ENCODE data around the gene LRG1.
A peak's percentile ranks its signal among the peaks of the same experiment; 100 is the strongest.

The LRG1 gene

DNA sequence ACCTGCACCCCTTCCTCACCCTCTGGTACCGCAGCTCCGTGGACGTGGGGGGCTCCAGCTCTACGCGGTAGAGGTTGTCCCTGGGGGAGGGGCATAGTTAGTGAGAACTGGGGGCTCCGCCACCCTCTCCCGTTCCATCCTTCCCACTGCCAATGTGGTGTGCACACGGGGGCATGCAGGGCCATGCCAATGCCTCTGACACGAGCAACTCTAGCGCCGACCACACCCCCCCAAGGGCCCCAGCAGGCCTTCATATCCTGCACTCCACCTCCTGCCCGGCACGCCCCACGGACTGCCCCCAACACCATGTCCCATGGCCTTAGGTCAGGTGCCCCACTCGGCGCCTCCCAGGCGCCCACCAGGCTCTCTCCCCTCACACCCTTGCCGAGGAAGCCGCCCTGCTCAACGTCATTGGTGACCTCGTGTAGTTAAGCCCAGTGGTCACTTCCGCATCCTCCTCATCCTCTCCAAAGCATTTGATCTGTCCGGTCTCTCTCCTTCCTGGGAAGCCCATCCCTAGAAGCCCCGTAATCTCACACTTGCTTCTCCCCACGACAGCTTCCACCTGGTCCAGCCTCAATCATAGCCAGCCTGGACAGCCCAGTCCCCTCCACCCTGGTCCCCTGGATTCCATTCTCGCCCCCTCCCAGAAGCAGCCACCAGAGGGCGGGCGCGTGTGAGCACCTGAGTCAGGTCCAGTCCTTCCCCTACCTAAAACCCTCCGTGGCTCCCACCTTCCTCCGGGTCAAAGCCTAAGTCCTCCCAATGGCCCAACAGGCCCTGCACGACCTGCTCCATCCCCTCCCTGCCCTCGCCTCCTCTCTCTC lies 17.5 kb upstream of the LRG1 start:
- Histone ChIP-seq H3K27ac (ENCODE audit: low read length) (no peak overlapping the region), H3K36me3 (ENCODE audit: control insufficient read depth in 1 of 2, insufficient read depth in 2 of 2, low read length in 2 of 2) (no peaks in the 10 kb centered on the region), H3K27me3 (ENCODE audit: low read depth, low read length) (no peaks in the 10 kb centered on the region), H3K9me3 (ENCODE audit: control insufficient read depth in 1 of 2, low read length in 2 of 2) (no peaks in the 10 kb centered on the region), H3K4me1 (ENCODE audit: control insufficient read depth in 1 of 2, insufficient read depth in 2 of 2, low read length in 2 of 2) (peaks cover 0 to 3% of the 10 kb centered on the region in 2 donors), H3K4me3 (ENCODE audit: low read depth in 1 of 2, low read length in 2 of 2) (peak overlapping the region in 1 of 2 donors; percentile 40)

DNA sequence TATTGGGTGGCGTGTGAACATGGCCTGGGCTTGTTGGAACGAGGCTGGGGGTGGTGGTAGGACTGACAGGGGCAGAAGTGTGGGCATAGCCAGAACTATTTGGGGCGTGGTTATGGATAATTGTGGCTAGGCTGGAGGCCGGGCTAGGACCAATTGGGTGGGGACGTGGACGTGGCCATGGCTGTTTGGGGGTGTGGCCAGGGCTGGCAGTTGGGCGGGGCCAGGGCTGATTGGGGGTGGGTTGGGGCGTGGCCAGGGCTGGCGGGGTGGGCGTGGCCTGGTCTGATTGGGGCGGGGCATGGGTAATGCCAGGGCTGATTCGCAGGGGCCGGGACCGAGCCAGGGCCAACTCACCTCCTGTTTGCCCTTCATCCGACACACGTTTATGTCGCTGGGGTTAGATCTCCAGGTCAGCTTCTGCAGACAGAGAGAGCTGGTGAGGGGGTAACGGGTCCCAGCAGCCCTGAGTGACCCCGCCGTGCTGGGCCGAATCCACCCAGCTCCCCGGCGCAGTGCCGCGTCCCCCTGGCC lies 16.8 kb upstream of the LRG1 start:
- no peak overlapping the region for H3K4me3 ChIP-seq (ENCODE audit: low read depth in 1 of 2, low read length in 2 of 2)
- no peak overlapping the region for H3K27ac ChIP-seq (ENCODE audit: low read length)
- no peaks in the 10 kb centered on the region for H3K9me3 ChIP-seq (ENCODE audit: control insufficient read depth in 1 of 2, low read length in 2 of 2)
- H3K36me3 ChIP-seq (ENCODE audit: control insufficient read depth in 1 of 2, insufficient read depth in 2 of 2, low read length in 2 of 2) = no peaks in the 10 kb centered on the region
- H3K27me3 ChIP-seq (ENCODE audit: low read depth, low read length) = no peaks in the 10 kb centered on the region
- peaks cover 0 to 3% of the 10 kb centered on the region in 2 donors for H3K4me1 ChIP-seq (ENCODE audit: control insufficient read depth in 1 of 2, insufficient read depth in 2 of 2, low read length in 2 of 2)

DNA sequence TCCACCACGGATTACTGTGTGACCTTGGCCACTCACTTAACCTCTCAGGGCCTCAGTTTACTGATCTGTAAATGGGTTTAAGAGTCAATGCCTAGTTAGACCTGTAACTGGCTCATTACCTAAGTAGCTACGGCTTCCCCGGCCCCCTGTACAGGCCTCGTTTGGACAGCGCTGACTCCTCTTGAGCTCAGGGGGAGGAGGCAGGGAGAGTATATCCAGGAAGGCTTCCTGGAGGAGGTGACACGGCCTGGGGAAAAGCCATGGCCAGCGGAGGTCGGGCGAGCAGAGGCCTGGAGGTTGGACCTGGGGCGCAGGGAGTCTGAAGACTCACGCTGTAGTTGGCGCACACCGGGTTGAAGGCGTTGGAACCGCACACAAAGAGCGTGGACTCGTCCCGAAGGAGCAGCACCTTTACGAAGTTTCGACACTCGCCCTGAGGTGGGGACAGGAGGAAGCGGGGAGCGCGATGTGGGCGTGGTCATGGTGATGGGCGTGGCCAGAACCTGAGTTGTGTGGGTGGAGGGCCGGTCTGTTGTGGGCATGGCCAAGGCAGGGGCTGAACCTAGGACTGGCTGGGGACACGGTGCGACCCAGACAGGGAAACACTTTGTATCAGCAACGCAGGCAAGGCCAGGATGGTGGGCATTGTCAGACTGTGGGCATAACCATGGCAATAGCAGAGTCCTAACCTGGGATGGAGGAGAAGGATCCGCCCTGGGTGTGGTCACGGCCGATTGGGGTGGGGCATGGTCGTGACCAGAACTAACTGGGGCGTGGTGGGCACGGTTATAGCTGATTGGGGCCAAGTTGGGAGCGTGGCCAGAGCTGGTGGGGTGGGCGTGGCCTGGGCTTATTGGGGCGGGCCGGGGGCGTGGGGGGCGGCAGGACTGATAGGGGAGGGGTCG lies 16.1 kb upstream of the LRG1 start:
- H3K27me3 ChIP-seq (ENCODE audit: low read depth, low read length) = no peaks in the 10 kb centered on the region
- H3K9me3 ChIP-seq (ENCODE audit: control insufficient read depth in 1 of 2, low read length in 2 of 2) = no peaks in the 10 kb centered on the region
- H3K4me3 ChIP-seq (ENCODE audit: low read depth in 1 of 2, low read length in 2 of 2) = no peak overlapping the region
- H3K4me1 ChIP-seq (ENCODE audit: control insufficient read depth in 1 of 2, insufficient read depth in 2 of 2, low read length in 2 of 2) = peaks cover 0 to 3% of the 10 kb centered on the region in 2 donors
- no peak overlapping the region for H3K27ac ChIP-seq (ENCODE audit: low read length)
- no peaks in the 10 kb centered on the region for H3K36me3 ChIP-seq (ENCODE audit: control insufficient read depth in 1 of 2, insufficient read depth in 2 of 2, low read length in 2 of 2)

DNA sequence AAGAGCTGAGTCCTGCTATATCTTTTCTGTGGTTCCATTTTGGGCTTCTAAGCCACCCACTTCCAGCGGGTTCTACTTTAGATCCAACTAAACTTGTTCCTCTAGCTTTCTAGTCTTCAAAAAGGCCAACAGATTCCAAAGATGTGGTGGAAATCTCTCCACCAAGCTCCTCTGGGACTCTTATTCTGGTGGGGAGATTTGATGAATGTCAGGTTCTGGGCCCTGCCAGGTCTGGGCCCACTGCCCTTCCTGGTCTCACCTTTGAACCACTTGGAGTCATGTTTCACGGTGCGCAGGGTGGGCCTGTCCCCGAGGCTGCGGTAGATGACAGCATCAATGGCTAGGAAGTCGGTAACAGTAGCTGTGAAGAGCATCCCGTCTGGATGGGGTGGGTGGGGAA lies 14.9 kb upstream of the LRG1 start:
- no peak overlapping the region for H3K27ac ChIP-seq (ENCODE audit: low read length)
- H3K4me1 ChIP-seq (ENCODE audit: control insufficient read depth in 1 of 2, insufficient read depth in 2 of 2, low read length in 2 of 2) = peaks cover 0 to 3% of the 10 kb centered on the region in 2 donors
- H3K4me3 ChIP-seq (ENCODE audit: low read depth in 1 of 2, low read length in 2 of 2) = no peak overlapping the region
- H3K27me3 ChIP-seq (ENCODE audit: low read depth, low read length) = no peaks in the 10 kb centered on the region
- no peaks in the 10 kb centered on the region for H3K9me3 ChIP-seq (ENCODE audit: control insufficient read depth in 1 of 2, low read length in 2 of 2)
- no peaks in the 10 kb centered on the region for H3K36me3 ChIP-seq (ENCODE audit: control insufficient read depth in 1 of 2, insufficient read depth in 2 of 2, low read length in 2 of 2)

DNA sequence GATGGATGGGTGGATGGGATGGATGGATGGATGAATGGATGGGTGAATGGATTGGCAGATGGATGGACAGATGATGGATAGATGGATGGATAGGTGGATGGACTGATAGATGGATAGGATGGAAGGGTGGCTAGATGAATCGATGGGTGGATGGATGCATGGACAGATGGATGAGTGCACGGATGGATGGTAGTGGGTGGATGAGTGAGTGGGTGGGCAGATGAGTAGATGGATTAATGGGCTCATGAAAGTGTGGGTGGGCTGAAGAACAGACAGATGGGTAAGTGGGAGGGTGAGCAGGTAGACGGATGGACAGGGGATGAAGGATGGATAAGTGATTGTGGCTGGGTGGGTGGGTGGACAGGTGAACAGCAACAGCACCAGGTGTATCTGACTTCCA lies 13.9 kb upstream of the LRG1 start:
- no peaks in the 10 kb centered on the region for H3K36me3 ChIP-seq (ENCODE audit: control insufficient read depth in 1 of 2, insufficient read depth in 2 of 2, low read length in 2 of 2)
- peaks cover 0 to 3% of the 10 kb centered on the region in 2 donors for H3K4me1 ChIP-seq (ENCODE audit: control insufficient read depth in 1 of 2, insufficient read depth in 2 of 2, low read length in 2 of 2)
- H3K27me3 ChIP-seq (ENCODE audit: low read depth, low read length) = no peaks in the 10 kb centered on the region
- no peak overlapping the region for H3K27ac ChIP-seq (ENCODE audit: low read length)
- no peaks in the 10 kb centered on the region for H3K9me3 ChIP-seq (ENCODE audit: control insufficient read depth in 1 of 2, low read length in 2 of 2)
- no peak overlapping the region for H3K4me3 ChIP-seq (ENCODE audit: low read depth in 1 of 2, low read length in 2 of 2)

DNA sequence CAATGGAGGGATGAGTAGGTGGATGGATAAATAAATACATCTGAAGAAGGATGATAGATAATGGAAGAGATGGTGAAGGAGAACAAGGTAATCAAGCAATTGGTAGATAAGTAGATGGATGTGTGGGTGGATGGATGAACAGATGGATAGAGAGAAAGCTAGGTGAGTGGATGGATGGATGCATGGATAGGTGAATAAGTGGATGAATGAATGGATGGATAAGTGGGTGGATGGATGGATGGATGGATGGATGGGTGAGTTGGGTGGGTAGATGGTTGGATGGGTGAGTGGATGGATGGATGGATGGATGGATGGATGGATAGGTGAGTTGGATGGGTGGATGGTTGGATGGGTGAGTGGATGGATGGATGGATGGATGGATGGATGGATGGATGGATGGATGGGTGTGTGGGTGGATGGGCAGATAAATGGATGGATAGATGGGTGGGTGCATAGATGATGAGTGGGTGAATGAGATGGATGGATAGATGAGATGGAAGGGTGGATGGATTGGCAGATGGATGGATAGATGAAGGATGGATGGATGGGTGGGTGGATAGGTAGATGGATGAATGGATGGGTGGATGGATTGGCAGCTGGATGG lies 13.4 kb upstream of the LRG1 start:
- H3K4me3 ChIP-seq (ENCODE audit: low read depth in 1 of 2, low read length in 2 of 2) = no peak overlapping the region
- H3K27ac ChIP-seq (ENCODE audit: low read length) = no peak overlapping the region
- peaks cover 0 to 3% of the 10 kb centered on the region in 2 donors for H3K4me1 ChIP-seq (ENCODE audit: control insufficient read depth in 1 of 2, insufficient read depth in 2 of 2, low read length in 2 of 2)
- no peaks in the 10 kb centered on the region for H3K36me3 ChIP-seq (ENCODE audit: control insufficient read depth in 1 of 2, insufficient read depth in 2 of 2, low read length in 2 of 2)
- no peaks in the 10 kb centered on the region for H3K27me3 ChIP-seq (ENCODE audit: low read depth, low read length)
- H3K9me3 ChIP-seq (ENCODE audit: control insufficient read depth in 1 of 2, low read length in 2 of 2) = no peaks in the 10 kb centered on the region

DNA sequence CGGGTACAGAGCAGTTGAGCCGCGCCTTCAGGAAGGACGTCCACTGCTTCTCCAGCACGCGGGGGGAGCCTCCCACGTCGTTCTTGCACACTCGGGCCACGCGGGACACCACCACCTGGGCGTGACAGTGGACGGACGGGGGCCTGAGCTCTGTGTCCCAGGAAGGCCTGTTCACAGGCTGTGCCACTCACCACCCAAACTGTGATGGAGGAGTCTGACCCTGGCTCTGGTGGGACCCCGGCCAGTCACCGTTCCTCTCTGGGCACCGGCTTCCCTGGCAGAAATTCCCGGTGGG lies 12.6 kb upstream of the LRG1 start:
- H3K36me3 ChIP-seq (ENCODE audit: control insufficient read depth in 1 of 2, insufficient read depth in 2 of 2, low read length in 2 of 2) = no peaks in the 10 kb centered on the region
- H3K4me1 ChIP-seq (ENCODE audit: control insufficient read depth in 1 of 2, insufficient read depth in 2 of 2, low read length in 2 of 2) = no peaks in the 10 kb centered on the region
- H3K4me3 ChIP-seq (ENCODE audit: low read depth in 1 of 2, low read length in 2 of 2) = no peak overlapping the region
- H3K27ac ChIP-seq (ENCODE audit: low read length) = no peak overlapping the region
- H3K9me3 ChIP-seq (ENCODE audit: control insufficient read depth in 1 of 2, low read length in 2 of 2) = no peaks in the 10 kb centered on the region
- H3K27me3 ChIP-seq (ENCODE audit: low read depth, low read length) = no peaks in the 10 kb centered on the region

DNA sequence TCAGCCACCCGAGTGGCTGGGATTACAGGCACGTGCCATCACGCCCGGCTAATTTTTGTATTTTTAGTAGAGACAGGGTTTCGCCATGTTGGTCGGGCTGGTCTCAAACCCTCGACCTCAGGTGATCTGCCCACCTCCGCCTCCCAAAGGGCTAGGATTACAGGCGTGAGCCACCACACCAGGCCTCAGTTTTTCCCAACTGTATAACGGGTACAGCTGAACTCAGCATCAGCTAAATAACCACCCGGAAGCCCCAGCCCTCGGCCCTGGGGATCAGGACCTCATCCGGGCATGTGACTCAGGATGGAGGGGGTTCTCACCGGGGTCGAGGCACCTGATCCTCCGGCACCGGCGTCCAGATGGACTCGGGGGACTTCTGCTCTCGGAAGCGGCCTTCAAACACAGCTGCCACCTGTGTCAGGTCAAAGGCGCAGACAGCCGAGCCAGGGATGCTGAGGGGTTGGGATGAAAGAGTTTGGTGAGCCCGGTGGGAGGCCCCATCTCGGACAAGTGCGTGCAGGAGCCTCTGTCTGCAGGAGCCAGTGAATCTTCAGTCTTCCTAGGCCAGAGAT lies 10.7 kb upstream of the LRG1 start:
- H3K36me3 ChIP-seq (ENCODE audit: control insufficient read depth in 1 of 2, insufficient read depth in 2 of 2, low read length in 2 of 2) = no peaks in the 10 kb centered on the region
- H3K4me3 ChIP-seq (ENCODE audit: low read depth in 1 of 2, low read length in 2 of 2) = no peak overlapping the region
- no peaks in the 10 kb centered on the region for H3K4me1 ChIP-seq (ENCODE audit: control insufficient read depth in 1 of 2, insufficient read depth in 2 of 2, low read length in 2 of 2)
- H3K27me3 ChIP-seq (ENCODE audit: low read depth, low read length) = no peaks in the 10 kb centered on the region
- no peaks in the 10 kb centered on the region for H3K9me3 ChIP-seq (ENCODE audit: control insufficient read depth in 1 of 2, low read length in 2 of 2)
- no peak overlapping the region for H3K27ac ChIP-seq (ENCODE audit: low read length)

DNA sequence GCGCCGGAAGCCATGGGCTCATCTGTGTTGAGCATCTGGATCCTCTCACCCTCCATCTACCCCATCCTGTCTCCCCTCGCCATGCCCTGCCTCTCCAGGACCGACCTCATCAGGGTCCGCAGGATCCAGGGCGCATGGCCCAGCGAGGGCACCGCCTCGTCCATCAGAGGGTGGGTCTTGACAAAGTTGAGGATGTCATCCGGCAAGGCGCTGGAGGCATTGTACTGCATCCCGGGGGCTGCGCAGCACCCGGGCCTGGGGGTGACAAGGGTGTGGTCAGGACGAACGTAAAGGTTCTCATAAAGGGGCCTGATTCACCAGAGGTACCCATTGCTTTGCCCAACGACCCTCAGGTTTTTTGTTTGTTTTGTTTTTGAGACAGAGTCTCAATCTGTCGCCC lies 10.2 kb upstream of the LRG1 start:
- H3K27me3 ChIP-seq (ENCODE audit: low read depth, low read length) = no peaks in the 10 kb centered on the region
- no peak overlapping the region for H3K27ac ChIP-seq (ENCODE audit: low read length)
- no peaks in the 10 kb centered on the region for H3K36me3 ChIP-seq (ENCODE audit: control insufficient read depth in 1 of 2, insufficient read depth in 2 of 2, low read length in 2 of 2)
- H3K9me3 ChIP-seq (ENCODE audit: control insufficient read depth in 1 of 2, low read length in 2 of 2) = no peaks in the 10 kb centered on the region
- H3K4me1 ChIP-seq (ENCODE audit: control insufficient read depth in 1 of 2, insufficient read depth in 2 of 2, low read length in 2 of 2) = no peaks in the 10 kb centered on the region
- no peak overlapping the region for H3K4me3 ChIP-seq (ENCODE audit: low read depth in 1 of 2, low read length in 2 of 2)

DNA sequence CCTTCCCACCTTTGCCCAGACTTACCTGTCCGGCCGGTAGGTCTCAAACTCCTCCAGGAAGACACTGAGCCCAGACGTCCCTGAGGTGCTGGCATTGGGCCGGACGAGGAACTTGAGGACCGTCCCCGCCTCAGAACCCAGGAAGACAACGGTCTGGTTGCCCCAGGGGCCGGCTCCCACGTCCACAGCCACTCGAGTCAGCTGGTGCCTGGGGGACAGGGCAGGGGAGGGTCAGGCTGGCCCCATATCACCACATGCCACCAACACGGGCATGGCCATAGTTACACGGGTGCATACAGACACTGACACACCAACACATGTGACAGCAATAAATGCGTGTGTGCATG lies 8.4 kb upstream of the LRG1 start:
- Histone ChIP-seq H3K4me1 (ENCODE audit: control insufficient read depth in 1 of 2, insufficient read depth in 2 of 2, low read length in 2 of 2) (no peaks in the 10 kb centered on the region), H3K9me3 (ENCODE audit: control insufficient read depth in 1 of 2, low read length in 2 of 2) (no peaks in the 10 kb centered on the region), H3K36me3 (ENCODE audit: control insufficient read depth in 1 of 2, insufficient read depth in 2 of 2, low read length in 2 of 2) (no peaks in the 10 kb centered on the region), H3K27ac (ENCODE audit: low read length) (no peak overlapping the region), H3K27me3 (ENCODE audit: low read depth, low read length) (no peaks in the 10 kb centered on the region), H3K4me3 (ENCODE audit: low read depth in 1 of 2, low read length in 2 of 2) (no peak overlapping the region)
